GM10266 (cell line): ENCODE data around the gene PEX5L.

Experiments used
- DNase-seq: peaks from one replicate; pipeline ENCODE4 v3.0.0; 2012; ENCODE audit errors: extremely low spot score
- TF ChIP-seq, protein P1 (sequence below): IDR thresholded peaks from 2 replicates; pipeline ENCODE4 v1.5.1; 2012; ENCODE audit warnings: mild to moderate bottlenecking, low read depth; ENCODE audit not compliant: control insufficient read depth, insufficient read depth; ENCODE audit errors: missing control alignments

PEX5L gene

DNA sequence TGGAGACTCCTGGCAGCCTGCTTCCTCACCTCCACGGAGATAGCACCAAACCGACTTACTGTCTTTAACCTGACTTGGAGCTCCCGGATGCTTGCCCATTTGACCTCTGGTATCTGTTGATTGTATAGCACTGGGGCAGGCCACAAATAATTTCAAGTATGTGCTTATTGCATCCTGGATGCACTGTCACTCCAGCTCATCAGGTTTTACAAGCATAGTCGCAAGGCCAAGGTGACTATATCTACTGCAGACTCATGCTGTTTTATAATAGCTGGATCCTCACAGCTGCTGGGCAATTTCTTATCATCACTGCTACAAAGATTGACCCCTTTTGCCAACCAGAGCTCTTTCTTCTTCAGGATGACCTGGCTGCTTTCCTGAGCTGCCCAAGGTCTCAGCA lies 45.6 kb downstream of the PEX5L start:
- TF ChIP-seq, protein P1, sequence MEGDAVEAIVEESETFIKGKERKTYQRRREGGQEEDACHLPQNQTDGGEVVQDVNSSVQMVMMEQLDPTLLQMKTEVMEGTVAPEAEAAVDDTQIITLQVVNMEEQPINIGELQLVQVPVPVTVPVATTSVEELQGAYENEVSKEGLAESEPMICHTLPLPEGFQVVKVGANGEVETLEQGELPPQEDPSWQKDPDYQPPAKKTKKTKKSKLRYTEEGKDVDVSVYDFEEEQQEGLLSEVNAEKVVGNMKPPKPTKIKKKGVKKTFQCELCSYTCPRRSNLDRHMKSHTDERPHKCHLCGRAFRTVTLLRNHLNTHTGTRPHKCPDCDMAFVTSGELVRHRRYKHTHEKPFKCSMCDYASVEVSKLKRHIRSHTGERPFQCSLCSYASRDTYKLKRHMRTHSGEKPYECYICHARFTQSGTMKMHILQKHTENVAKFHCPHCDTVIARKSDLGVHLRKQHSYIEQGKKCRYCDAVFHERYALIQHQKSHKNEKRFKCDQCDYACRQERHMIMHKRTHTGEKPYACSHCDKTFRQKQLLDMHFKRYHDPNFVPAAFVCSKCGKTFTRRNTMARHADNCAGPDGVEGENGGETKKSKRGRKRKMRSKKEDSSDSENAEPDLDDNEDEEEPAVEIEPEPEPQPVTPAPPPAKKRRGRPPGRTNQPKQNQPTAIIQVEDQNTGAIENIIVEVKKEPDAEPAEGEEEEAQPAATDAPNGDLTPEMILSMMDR: no peak
- no peak for DNase-seq

DNA sequence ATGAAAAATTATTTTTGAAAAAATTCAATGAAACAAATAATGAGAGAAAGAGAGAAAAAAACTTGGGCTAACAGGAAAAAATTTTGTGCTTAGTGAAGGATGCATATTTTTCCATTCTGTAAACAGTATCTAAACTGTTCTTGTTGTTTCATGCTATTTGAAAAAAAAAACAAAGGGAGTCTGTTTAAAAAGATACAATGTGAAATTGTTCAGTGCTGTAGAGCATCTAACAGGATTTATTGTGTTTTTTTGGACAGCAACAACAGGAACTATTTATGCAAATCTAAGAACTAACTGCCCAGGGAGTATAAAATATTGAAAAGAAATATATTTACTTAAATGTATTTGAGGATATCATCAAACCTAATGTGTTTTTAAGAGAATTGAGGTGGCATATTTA lies 55.1 kb downstream of the PEX5L start:
- no peak for DNase-seq
- TF ChIP-seq, protein P1: no peak

DNA sequence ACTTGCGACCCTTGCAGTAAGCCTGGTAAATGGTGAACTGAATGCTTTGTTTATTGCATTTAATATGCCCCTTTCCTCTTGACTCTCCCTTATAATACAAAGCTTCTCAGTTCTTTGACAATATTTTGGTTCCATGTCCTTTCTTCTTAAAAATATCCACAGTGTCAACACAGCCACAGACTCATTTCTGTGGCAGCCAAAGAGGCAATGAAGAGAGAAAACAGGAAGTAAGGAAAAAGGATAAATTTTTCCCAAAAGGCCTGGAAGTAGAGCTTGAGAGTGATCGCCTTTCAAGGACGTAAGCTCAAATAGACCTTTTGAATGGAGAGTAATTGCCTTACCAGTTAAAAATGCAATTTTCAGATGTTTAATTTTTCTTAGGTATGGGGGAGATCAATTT lies 59.4 kb downstream of the PEX5L start:
- DNase-seq: no peak
- TF ChIP-seq, protein P1: no peak

DNA sequence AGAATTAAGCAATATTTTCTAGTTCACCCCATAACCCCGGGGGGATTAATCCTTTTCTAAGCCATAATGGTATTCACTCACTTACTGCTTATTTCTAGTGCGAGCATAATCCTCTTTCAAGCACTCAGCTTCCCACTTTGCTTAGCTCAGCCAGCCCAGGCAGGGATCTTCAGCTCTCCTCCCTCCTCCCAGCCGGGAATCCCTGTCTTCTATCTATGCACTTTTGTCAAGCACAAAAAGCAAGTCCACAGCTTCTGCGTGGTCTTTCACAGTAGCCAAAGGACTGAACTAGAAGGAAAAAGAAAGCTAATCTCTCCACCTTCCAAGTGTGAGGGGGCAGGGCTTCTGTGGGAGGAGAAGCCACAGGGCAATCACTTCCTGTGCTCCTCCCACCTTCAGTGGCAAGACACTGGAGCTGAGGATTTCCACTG lies 62.8 kb downstream of the PEX5L start:
- no peak for DNase-seq
- TF ChIP-seq, protein P1: no peak

DNA sequence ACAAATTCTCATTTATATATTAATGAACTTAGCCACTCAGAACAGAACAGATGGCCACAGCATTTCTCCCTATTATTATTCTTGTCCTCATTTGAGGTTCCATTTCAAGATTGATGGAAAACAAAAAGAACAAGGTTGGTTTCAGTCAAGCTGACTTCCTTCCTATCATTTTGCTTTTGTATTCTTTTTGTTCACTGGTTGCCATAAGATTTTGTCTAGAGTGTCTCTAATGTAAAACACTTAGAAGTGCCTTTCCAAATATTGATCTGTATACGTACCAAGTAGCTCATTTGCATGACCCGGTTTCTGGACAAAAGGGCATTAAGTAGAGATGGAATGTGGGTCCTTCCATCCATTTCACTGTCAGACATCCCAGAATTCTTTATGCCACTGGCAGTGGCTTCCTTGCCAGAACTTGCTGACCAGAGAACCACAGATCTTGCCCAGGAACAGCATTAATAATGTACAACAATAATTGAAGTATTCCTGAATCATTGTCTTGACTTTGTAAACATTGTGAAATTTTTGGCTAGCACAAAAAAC lies 63.8 kb downstream of the PEX5L start:
- TF ChIP-seq, protein P1: no peak
- DNase-seq: no peak

DNA sequence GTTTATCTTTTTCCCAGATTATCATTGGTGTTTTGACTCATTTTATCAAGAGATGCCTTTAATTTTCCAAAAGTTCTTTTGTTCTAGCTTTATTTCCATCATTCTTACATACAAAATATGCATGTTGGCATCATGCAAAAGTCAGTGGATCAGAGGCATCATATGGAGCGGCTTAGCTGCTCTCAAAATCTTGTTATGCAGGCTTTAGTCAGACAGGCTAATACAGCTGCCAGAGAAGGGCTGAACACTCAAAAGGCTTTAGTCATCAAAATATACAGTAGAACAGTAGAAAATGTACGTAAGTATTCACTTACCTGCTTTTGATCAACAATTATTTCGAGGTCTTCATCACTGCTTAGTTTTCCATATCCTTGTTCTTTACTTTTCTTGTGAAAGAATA lies 65.5 kb downstream of the PEX5L start:
- TF ChIP-seq, protein P1: no peak
- DNase-seq: no peak

DNA sequence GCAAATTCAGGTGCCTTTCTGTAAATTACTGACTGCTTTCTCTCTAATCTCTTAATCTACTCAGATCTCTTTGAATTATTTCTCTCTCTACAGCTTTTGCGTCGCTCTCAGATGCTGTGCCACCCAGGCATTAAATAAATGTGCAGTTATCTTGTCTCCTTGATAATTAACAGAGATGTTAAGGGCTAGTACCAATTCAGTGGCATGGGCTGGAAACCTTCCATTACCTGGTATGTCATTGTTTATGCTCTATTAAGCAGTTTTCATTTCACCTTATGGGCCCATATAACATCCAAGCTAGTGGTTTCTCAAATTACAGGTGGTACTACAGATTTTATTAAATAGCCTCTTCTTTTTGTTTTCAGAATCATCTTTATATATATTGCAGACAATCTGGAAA lies 66.0 kb downstream of the PEX5L start:
- TF ChIP-seq, protein P1: no peak
- DNase-seq: no peak
